C4-2B (cell line): ENCODE measurements around the gene IL17RD.

Experiments
- H3K27ac ChIP-seq: fragments of 450-650 bp; 2 replicates; pipeline ENCODE4 v1.5.1; 2017
- CTCF ChIP-seq: fragments of 450-650 bp; conservative IDR thresholded peaks from 2 replicates; pipeline ENCODE4 v1.5.1; 2017; ENCODE audit warnings: mild to moderate bottlenecking
- ZFX ChIP-seq: fragments of 450-650 bp; IDR thresholded peaks from 2 replicates; pipeline ENCODE4 v1.6.1; 2017

The IL17RD gene

GRCh38 chr3:57064001-57064400 is 101.2 kb downstream of the IL17RD start:
- TF ChIP-seq CTCF (no peak), ZFX (no peak)
- H3K27ac ChIP-seq, result no peak overlapping the region

GRCh38 chr3:57063032-57063431 is 102.1 kb downstream of the IL17RD start:
- TF ChIP-seq ZFX (no peak), CTCF (no peak)
- no peak overlapping the region for H3K27ac ChIP-seq

- H3K27ac ChIP-seq, result no peak overlapping the region
- TF ChIP-seq ZFX (no peak), CTCF (no peak)
These were observed 103.0 kb downstream of the IL17RD start for GRCh38 chr3:57062101-57062631.

GRCh38 chr3:57061556-57061955 is 103.6 kb downstream of the IL17RD start:
- TF ChIP-seq ZFX (no peak), CTCF (no peak)
- H3K27ac ChIP-seq, result no peak overlapping the region

- H3K27ac ChIP-seq, result no peak within 1 kb of the TSS
- TF ChIP-seq CTCF (no peak), ZFX (no peak)
These were observed 104.9 kb downstream of the IL17RD start, which contains the start of gene SPATA12 for GRCh38 chr3:57060089-57060821. TSS of gene SPATA12 (plus strand) at chr3:57060664. CDS start at chr3:57073695, 13,031 bp downstream.

- H3K27ac ChIP-seq, result no peak overlapping the region
These were observed 105.7 kb downstream of the IL17RD start for GRCh38 chr3:57059411-57059810.

More at GRCh38 chr3:57059411-57059810, 105.7 kb downstream of the IL17RD start:
- TF ChIP-seq CTCF (no peak), ZFX (no peak)
